EL (cell line): ENCODE data around the gene SLC18A3.
A peak's percentile ranks its signal among the peaks of the same experiment; 100 is the strongest.

Source experiments
- DNase-seq: peaks from one replicate; pipeline ENCODE4 v3.0.0-alpha.2; 2016

The SLC18A3 gene

GRCh38 chr10:49631975-49632374 is 21.9 kb downstream of the SLC18A3 start:
- no peak for DNase-seq

- DNase-seq: no peak
Measured at GRCh38 chr10:49632406-49633317, 22.6 kb downstream of the SLC18A3 start.

GRCh38 chr10:49633327-49634068 is 23.4 kb downstream of the SLC18A3 start:
- no peak for DNase-seq

GRCh38 chr10:49634069-49634660 is 24.1 kb downstream of the SLC18A3 start:
- no peak for DNase-seq

- DNase-seq: no peak
Measured at GRCh38 chr10:49642311-49642710, 32.2 kb downstream of the SLC18A3 start.

- DNase-seq: no peak
Measured at GRCh38 chr10:49643241-49644034, 33.3 kb downstream of the SLC18A3 start.

GRCh38 chr10:49644035-49644646 is 34.0 kb downstream of the SLC18A3 start:
- DNase-seq: no peak

- DNase-seq: no peak
Measured at GRCh38 chr10:49645417-49645816, 35.3 kb downstream of the SLC18A3 start.

GRCh38 chr10:49645871-49646870 is 36.1 kb downstream of the SLC18A3 start:
- DNase-seq: no peak

- DNase-seq: no peak
Measured at GRCh38 chr10:49647554-49647953, 37.4 kb downstream of the SLC18A3 start.

GRCh38 chr10:49647985-49648795 is 38.1 kb downstream of the SLC18A3 start:
- no peak for DNase-seq

GRCh38 chr10:49649294-49649693 is 39.2 kb downstream of the SLC18A3 start:
- peak; percentile 20 for DNase-seq

- DNase-seq: no peak
Measured at GRCh38 chr10:49649936-49650723, 40.0 kb downstream of the SLC18A3 start.

- no peak for DNase-seq
Measured at GRCh38 chr10:49650724-49651034, 40.6 kb downstream of the SLC18A3 start.

- DNase-seq: no peak
Measured at GRCh38 chr10:49651039-49651835, 41.1 kb downstream of the SLC18A3 start.

- no peak for DNase-seq
Measured at GRCh38 chr10:49651917-49652316, 41.8 kb downstream of the SLC18A3 start.

- DNase-seq: no peak
Measured at GRCh38 chr10:49652421-49653272, 42.5 kb downstream of the SLC18A3 start.
